Ovary (tissue), 9 donors: ENCODE results near the gene GMNN. TPM values are rescaled to one million over a fixed set of nuclear protein-coding genes. Genes with fewer than 3 reads are reported as not detected.
"Not testable (repeated sequence)": the region's sequence is repeated elsewhere in the genome, so short reads cannot be mapped to it uniquely, and the experiment has no call there.

Experiments used
- DNase-seq, 5 donors: peaks; one replicate each; pipeline ENCODE4 v3.0.0-alpha.2; 2019 to 2020
- H3K27ac ChIP-seq, 2 donors: fragments of 200-600 bp; one replicate each; pipeline versions ENCODE4 v1.5.1 to v1.8.0; 2019 to 2022
- H3K27me3 ChIP-seq: fragments of 200-600 bp; one replicate; pipeline ENCODE4 v1.8.0; 2022
- H3K36me3 ChIP-seq: fragments of 200-600 bp; sonication (generic); one replicate; pipeline ENCODE4 v1.5.1; 2019
- H3K4me1 ChIP-seq: one replicate; pipeline ENCODE4 v1.8.1; 2013; ENCODE audit warnings: mild to moderate bottlenecking, moderate library complexity; ENCODE audit not compliant: insufficient read depth
- H3K4me3 ChIP-seq: fragments of 200-600 bp; sonication (generic); one replicate; pipeline ENCODE4 v1.5.1; 2017
- H3K9me3 ChIP-seq, 2 donors: fragments of 200-600 bp in 1 of 2; sonication (generic) in 1 of 2; one replicate each; pipeline versions ENCODE4 v1.5.1 to v1.8.1; 2013 to 2019; ENCODE audit warnings: mild to moderate bottlenecking in 1 of 2, moderate library complexity in 1 of 2
- EP300 ChIP-seq: sonication (generic); formaldehyde crosslinking; IDR thresholded peaks from one replicate; pipeline ENCODE4 v1.6.1; 2017; ENCODE audit warnings: antibody characterized with exemption
- POLR2A ChIP-seq: fragments of 450-650 bp; IDR thresholded peaks from one replicate; pipeline ENCODE4 v1.6.1; 2017; ENCODE audit warnings: antibody characterized with exemption, mild to moderate bottlenecking, moderate library complexity
- WGBS, 3 donors: extraction: QIAGEN DNeasy Blood & Tissue Kit in 1 of 3; methylation state at CpG; one replicate each; pipeline versions ENCODE4 v1.1.5 to v1.1.7; 2013 to 2017; 5-methylcytosine and 5-hydroxymethylcytosine counted together
- intact Hi-C, 4 donors: fragments of 100-400 bp; cut with DNase I; formaldehyde crosslinking; loops; one replicate each; pipeline versions ENCODE4 v1.11.0 to v1.15.1; 2022 to 2023
- polyA plus RNA-seq, 2 donors: library from polyadenylated mRNA; stranded (reverse); fragments of 200-250 nt in 1 of 2; fragments of 350-450 nt in 1 of 2; fragmentation: Illumina TruSeq in 1 of 2; extraction: RNeasy Lipid Tissue Mini Kit (QIAGEN cat#74804) in 1 of 2; gene quantifications; one replicate each; pipeline ENCODE4 v1.2.3, GENCODE V29; 2013 to 2014
- total RNA-seq, 7 donors: library from RNA; depleted of rRNA in 2 of 7; stranded (reverse); fragments of >200 nt in 2 of 7; fragmentation: NEBNext Ultra II Directional in 3 of 7; extraction: Animal tissue kit (Norgen Biotek cat#: 25700) in 3 of 7; gene quantifications; one replicate each; pipeline versions ENCODE4 v1.1.0 to v1.2.4, GENCODE V29; 2016 to 2023
- TF ChIP-seq, protein P1 (sequence below), 3 donors: fragments of 450-650 bp in 2 of 3; fragments of 200-600 bp in 1 of 3; IDR thresholded peaks; one replicate each; pipeline versions ENCODE4 v1.5.1 to v1.8.0; 2016 to 2022; ENCODE audit warnings: antibody characterized with exemption in 3 of 3, mild to moderate bottlenecking in 1 of 3
- donor health status: DM: no; HTN: no; CAD: no; lungs with moderate emphysema.
- donor health status: DM: no; HTN: no; CAD: no.
- donor health status: Bipolar disorder and iron deficiency.
- donor health status: DM: yes; HTN: yes; CAD: no.
- donor health status: DM: no; HTN: no; CAD: no.
- donor health status: DM: yes; HTN: yes; CAD: no.

GMNN gene
- total and polyA plus RNA-seq, 9 donors = 4.7 to 36.1 (median 9.4) TPM

- H3K27ac ChIP-seq = no peak overlapping the region
- intact Hi-C loops = no loop called here
- DNase-seq = no peak
- H3K36me3 ChIP-seq = no peaks in the 10 kb centered on the region
- no peaks in the 10 kb centered on the region for H3K4me1 ChIP-seq
- 73 to 81% (median 74%) methylated on average over 1 of the region's 1 CpG for whole genome bisulfite sequencing, 3 donors
- H3K9me3 ChIP-seq = no peaks in the 10 kb centered on the region
- TF ChIP-seq, protein P1, sequence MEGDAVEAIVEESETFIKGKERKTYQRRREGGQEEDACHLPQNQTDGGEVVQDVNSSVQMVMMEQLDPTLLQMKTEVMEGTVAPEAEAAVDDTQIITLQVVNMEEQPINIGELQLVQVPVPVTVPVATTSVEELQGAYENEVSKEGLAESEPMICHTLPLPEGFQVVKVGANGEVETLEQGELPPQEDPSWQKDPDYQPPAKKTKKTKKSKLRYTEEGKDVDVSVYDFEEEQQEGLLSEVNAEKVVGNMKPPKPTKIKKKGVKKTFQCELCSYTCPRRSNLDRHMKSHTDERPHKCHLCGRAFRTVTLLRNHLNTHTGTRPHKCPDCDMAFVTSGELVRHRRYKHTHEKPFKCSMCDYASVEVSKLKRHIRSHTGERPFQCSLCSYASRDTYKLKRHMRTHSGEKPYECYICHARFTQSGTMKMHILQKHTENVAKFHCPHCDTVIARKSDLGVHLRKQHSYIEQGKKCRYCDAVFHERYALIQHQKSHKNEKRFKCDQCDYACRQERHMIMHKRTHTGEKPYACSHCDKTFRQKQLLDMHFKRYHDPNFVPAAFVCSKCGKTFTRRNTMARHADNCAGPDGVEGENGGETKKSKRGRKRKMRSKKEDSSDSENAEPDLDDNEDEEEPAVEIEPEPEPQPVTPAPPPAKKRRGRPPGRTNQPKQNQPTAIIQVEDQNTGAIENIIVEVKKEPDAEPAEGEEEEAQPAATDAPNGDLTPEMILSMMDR (IDR thresholded peaks at IDR 0.05) = no peak
- TF ChIP-seq POLR2A (no peak), EP300 (no peak)
- no peaks in the 10 kb centered on the region for H3K27me3 ChIP-seq
- H3K4me3 ChIP-seq = no peak overlapping the region
Observed at GRCh38 chr6:24752917-24753492, 21.7 kb upstream of the GMNN start.

DNA sequence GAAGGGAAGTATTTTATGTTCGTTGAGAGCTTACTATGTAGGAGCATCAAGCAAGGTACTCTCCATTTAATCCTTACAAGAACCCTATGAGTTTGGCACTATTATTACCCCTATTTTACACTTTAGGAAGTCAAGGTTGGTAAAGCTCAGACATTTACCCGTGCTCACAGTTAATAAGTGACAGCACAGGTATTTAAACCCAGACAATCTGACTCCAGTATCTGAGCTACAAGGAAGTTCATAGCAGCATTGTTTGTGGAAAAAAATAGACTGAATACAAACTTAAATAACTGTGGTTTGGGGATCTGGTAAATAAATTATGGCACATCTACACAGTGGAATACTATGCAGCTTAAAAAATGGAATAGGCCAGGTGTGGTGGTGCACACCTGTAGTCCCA lies 21.2 kb upstream of the GMNN start:
- no peak overlapping the region for H3K27ac ChIP-seq
- WGBS, 3 donors = 88 to 93% (median 90%) methylated on average over 2 of the region's 2 CpGs
- H3K4me3 ChIP-seq = no peak overlapping the region
- no peak for DNase-seq
- no peaks in the 10 kb centered on the region for H3K36me3 ChIP-seq
- no peaks in the 10 kb centered on the region for H3K9me3 ChIP-seq
- H3K4me1 ChIP-seq = no peaks in the 10 kb centered on the region
- intact Hi-C loops = no loop called here
- no peaks in the 10 kb centered on the region for H3K27me3 ChIP-seq
- TF ChIP-seq, protein P1 (IDR thresholded peaks at IDR 0.05) = no peak
- no peak for TF ChIP-seq EP300

DNA sequence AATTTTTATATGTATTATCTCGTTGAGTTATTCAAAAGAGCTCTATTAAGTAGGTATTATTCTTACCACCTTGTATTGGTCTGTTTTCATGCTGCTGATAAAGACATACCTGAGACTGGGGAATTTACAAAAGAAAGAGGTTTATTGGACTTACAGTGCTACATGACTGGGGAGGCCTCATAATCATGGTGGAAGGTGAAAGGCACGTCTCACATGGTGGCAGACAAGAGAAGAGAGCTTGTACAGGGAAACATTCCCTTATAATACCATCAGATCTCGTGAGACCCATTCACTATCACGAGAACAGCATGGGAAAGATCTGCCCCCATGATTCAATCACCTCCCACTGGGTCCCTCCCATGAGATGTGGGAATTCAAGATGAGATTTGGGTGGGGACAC lies 20.4 kb upstream of the GMNN start:
- WGBS, 3 donors = 83 to 91% (median 88%) methylated on average over 4 of the region's 4 CpGs

GRCh38 chr6:24755279-24755678 lies 19.5 kb upstream of the GMNN start:
- Histone ChIP-seq H3K27ac (no peak overlapping the region), H3K4me3 (no peak overlapping the region), H3K36me3 (no peaks in the 10 kb centered on the region), H3K27me3 (no peaks in the 10 kb centered on the region), H3K4me1 (peaks cover 2% of the 10 kb centered on the region), H3K9me3 (no peaks in the 10 kb centered on the region)
- no peak for DNase-seq
- TF ChIP-seq, protein P1 (IDR thresholded peaks at IDR 0.05) = no peak
- TF ChIP-seq EP300 = no peak
- TF ChIP-seq POLR2A = no peak
- intact Hi-C loops = no loop called here

More for the DNA sequence above, 20.4 kb upstream of the GMNN start:
- H3K36me3 ChIP-seq, H3K4me3 ChIP-seq, H3K9me3 ChIP-seq, H3K27me3 ChIP-seq, intact Hi-C loops, DNase-seq, H3K4me1 ChIP-seq, H3K27ac ChIP-seq: not testable (repeated sequence)

DNA sequence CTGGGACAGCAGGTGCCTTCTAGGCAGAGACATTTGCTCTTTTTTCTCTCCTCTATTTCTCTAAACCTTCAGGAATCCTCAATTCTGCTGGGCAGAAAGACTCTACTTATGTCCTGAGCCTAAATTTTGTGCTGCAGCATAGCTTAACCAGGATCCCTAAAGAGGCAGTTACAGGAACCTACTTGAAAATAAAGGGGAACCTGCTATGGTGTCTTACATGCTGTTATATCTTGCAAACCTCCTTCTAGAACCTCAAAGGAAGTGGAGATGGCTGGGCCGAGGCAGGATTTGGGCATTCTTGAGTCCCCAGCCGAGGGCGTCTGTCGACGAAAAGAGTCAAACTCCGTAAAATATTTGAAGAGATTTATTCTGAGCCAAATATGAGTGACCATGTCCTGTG lies 17.1 kb upstream of the GMNN start:
- DNase-seq = no peak
- no peak overlapping the region for H3K27ac ChIP-seq
- peaks cover 2% of the 10 kb centered on the region for H3K4me1 ChIP-seq
- TF ChIP-seq EP300 (no peak), POLR2A (no peak)
- TF ChIP-seq, protein P1 (IDR thresholded peaks at IDR 0.05) = no peak
- no peak overlapping the region for H3K4me3 ChIP-seq
- intact Hi-C loops = no loop called here
- no peaks in the 10 kb centered on the region for H3K27me3 ChIP-seq
- H3K36me3 ChIP-seq = no peaks in the 10 kb centered on the region
- 94 to 97% (median 95%) methylated on average over 6 of the region's 6 CpGs for whole genome bisulfite sequencing, 3 donors
- no peaks in the 10 kb centered on the region for H3K9me3 ChIP-seq
